Measurements from ENCODE around the gene MYDGF.

DNA sequence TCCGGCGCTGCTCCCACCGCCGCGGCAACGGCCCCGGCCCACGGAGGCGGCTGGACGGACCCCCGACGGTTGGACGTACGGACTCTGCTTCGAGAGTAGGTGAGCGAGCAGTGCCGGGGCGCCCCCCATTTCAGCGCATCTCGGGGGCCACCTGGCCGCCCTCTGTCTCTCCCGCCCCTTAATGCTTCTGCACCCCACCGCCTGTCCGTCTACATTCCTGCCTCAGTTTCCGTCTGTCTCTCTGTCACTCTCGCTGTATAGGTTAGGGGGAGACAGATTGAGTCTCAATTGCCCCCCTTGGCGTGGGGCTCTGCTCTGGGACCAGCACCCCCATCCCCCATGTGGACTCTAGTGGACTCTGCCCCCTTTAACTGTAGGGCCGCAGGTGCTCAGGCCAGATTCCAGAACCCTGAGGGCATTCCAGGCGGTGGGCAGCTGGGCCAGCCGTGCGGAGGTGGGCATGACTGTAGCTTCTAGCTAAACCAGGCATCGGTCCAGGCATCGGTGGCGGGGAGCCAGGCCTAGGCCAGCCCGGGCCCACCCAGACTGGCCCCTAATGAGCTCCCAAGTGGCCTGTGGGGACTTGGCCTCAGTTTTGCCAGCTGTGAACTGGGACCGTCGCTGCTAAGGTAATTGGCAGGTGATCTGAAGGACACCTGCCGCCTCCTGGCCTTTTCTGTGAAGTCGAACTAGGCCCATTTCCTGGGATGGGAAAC lies 30.5 kb downstream of the MYDGF start:
- TF ChIP-seq POLR2AphosphoS5 (IDR thresholded peaks at IDR 0.05) (peak in 1 of 2 donors; percentile 42), POLR2A (IDR thresholded peaks at IDR 0.05; ENCODE audit: low read depth) (no peak)
- TF ChIP-seq, protein P1, sequence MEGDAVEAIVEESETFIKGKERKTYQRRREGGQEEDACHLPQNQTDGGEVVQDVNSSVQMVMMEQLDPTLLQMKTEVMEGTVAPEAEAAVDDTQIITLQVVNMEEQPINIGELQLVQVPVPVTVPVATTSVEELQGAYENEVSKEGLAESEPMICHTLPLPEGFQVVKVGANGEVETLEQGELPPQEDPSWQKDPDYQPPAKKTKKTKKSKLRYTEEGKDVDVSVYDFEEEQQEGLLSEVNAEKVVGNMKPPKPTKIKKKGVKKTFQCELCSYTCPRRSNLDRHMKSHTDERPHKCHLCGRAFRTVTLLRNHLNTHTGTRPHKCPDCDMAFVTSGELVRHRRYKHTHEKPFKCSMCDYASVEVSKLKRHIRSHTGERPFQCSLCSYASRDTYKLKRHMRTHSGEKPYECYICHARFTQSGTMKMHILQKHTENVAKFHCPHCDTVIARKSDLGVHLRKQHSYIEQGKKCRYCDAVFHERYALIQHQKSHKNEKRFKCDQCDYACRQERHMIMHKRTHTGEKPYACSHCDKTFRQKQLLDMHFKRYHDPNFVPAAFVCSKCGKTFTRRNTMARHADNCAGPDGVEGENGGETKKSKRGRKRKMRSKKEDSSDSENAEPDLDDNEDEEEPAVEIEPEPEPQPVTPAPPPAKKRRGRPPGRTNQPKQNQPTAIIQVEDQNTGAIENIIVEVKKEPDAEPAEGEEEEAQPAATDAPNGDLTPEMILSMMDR (IDR thresholded peaks at IDR 0.05) = no peak

Data from esophagus muscularis mucosa (tissue), 3 donors.